Ovary (tissue), 3 donors: Measurements from ENCODE around the gene NEURL2.

Source experiments
- CTCF ChIP-seq, 3 donors: fragments of 450-650 bp in 2 of 3; fragments of 200-600 bp in 1 of 3; IDR thresholded peaks; one replicate each; pipeline versions ENCODE4 v1.5.1 to v1.8.0; 2016 to 2022; ENCODE audit warnings: antibody characterized with exemption in 3 of 3, mild to moderate bottlenecking in 1 of 3
- POLR2A ChIP-seq: fragments of 450-650 bp; IDR thresholded peaks from one replicate; pipeline ENCODE4 v1.6.1; 2017; ENCODE audit warnings: antibody characterized with exemption, mild to moderate bottlenecking, moderate library complexity
- donor health status: DM: no; HTN: no; CAD: no.

DNA sequence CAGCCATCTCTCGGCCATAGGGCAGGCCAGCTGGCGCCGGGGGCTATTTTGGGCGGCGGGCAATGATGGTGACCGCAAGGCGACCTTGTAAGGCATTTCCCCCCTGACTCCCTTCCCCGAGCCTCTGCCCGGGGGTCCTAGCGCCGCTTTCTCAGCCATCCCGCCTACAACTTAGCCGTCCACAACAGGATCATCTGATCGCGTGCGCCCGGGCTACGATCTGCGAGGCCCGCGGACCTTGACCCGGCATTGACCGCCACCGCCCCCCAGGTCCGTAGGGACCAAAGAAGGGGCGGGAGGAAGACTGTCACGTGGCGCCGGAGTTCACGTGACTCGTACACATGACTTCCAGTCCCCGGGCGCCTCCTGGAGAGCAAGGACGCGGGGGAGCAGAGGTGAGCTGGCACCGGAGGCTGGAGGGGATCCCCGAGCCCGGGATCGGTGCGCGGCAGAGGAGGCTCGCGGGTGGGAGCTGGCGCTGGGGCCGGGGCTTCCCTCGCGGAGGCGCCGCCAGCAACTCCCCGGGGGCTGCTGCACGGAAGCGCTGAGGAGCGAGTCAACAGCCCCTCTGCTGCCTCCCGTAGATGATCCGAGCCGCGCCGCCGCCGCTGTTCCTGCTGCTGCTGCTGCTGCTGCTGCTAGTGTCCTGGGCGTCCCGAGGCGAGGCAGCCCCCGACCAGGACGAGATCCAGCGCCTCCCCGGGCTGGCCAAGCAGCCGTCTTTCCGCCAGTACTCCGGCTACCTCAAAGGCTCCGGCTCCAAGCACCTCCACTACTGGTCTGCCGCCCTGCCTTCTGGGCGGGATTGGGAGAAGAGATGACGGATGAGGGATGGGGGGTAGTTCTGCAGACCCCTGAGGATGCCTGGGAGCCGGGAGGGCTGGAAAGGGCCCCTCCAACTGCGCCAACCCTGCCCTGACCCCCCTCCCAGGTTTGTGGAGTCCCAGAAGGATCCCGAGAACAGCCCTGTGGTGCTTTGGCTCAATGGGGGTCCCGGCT, at the start of gene NEURL2, which contains the start of gene CTSA:
- peak in 1 of 3 donors; percentile 21 for TF ChIP-seq CTCF (IDR thresholded peaks at IDR 0.05)
- TF ChIP-seq POLR2A, result peak; percentile 73
